Measurements from ENCODE around the gene GCSH. TPM values are rescaled to one million over a fixed set of nuclear protein-coding genes. Genes with fewer than 3 reads are reported as not detected.

The GCSH gene
- total RNA-seq, 1 donor from 2014 or later, result 7.7 TPM

- intact Hi-C loops (cut with micrococcal nuclease), result no loop called here
Observed at GRCh38 chr16:81105946-81106345, 9.8 kb upstream of the GCSH start.

GRCh38 chr16:81101702-81102101, 5.5 kb upstream of the GCSH start:
- intact Hi-C loops (cut with micrococcal nuclease), result no loop called here

GRCh38 chr16:81099958-81100357, 3.8 kb upstream of the GCSH start:
- intact Hi-C loops (cut with micrococcal nuclease), result loop anchor here (5.0 kb wide), 1 partner anchor 1072 kb away; the partner anchor contains the start of gene MPHOSPH6

GRCh38 chr16:81097230-81097629, 1.0 kb upstream of the GCSH start:
- intact Hi-C loops (cut with micrococcal nuclease), result loop anchor here (5.0 kb wide), 1 partner anchor 1075 kb away; the partner anchor contains the start of gene MPHOSPH6

- intact Hi-C loops (cut with micrococcal nuclease), result loop anchor here (1.0 to 5.0 kb wide), 6 partner anchors 20 to 1076 kb away; partner anchors contain the start of genes ATMIN, GAN and MPHOSPH6
Observed at GRCh38 chr16:81096715-81097208, 567 bp upstream of the GCSH start.

GRCh38 chr16:81095653-81095952, 592 bp downstream of the GCSH start:
- intact Hi-C loops (cut with micrococcal nuclease), result loop anchor here (5.0 kb wide), 1 partner anchor 1077 kb away; the partner anchor contains the start of gene MPHOSPH6

GRCh38 chr16:81094771-81095251, 1.4 kb downstream of the GCSH start:
- intact Hi-C loops (cut with micrococcal nuclease), result loop anchor here (5.0 kb wide), 1 partner anchor 1077 kb away; the partner anchor contains the start of gene MPHOSPH6

- intact Hi-C loops (cut with micrococcal nuclease), result no loop called here
Observed at GRCh38 chr16:81088836-81089235, 7.4 kb downstream of the GCSH start.

GRCh38 chr16:81081014-81081413, 15.2 kb downstream of the GCSH start:
- intact Hi-C loops (cut with micrococcal nuclease), result no loop called here

- intact Hi-C loops (cut with micrococcal nuclease), result no loop called here
Observed at GRCh38 chr16:81080233-81080632, 16.0 kb downstream of the GCSH start.

GRCh38 chr16:81077076-81077940, 18.9 kb downstream of the GCSH start, which contains the start of gene C16orf46:
TSS of gene C16orf46 (minus strand) at chr16:81077238. CDS start at chr16:81063955, 13,283 bp downstream.
- intact Hi-C loops (cut with micrococcal nuclease), result loop anchor here (1.0 to 5.0 kb wide), 10 partner anchors 81 to 1477 kb away; partner anchors contain the start of genes CMIP, DYNLRB2, GAN and MAF

- intact Hi-C loops (cut with micrococcal nuclease), result loop anchor here (1.0 to 5.0 kb wide), 15 partner anchors 20 to 1476 kb away; partner anchors contain the start of genes ATMIN, CENPN, CMIP and DYNLRB2
Observed at GRCh38 chr16:81076566-81077075, 19.6 kb downstream of the GCSH start.

- intact Hi-C loops (cut with micrococcal nuclease), result no loop called here
Observed at GRCh38 chr16:81073560-81074330, 22.4 kb downstream of the GCSH start.

GRCh38 chr16:81071805-81072204, 24.4 kb downstream of the GCSH start:
- intact Hi-C loops (cut with micrococcal nuclease), result no loop called here

GRCh38 chr16:81070979-81071378, 25.2 kb downstream of the GCSH start:
- intact Hi-C loops (cut with micrococcal nuclease), result no loop called here

GRCh38 chr16:81069063-81069462, 27.1 kb downstream of the GCSH start:
- intact Hi-C loops (cut with micrococcal nuclease), result no loop called here

- intact Hi-C loops (cut with micrococcal nuclease), result no loop called here
Observed at GRCh38 chr16:81067166-81067565, 29.0 kb downstream of the GCSH start.

GRCh38 chr16:81066681-81067080, 29.5 kb downstream of the GCSH start:
- intact Hi-C loops (cut with micrococcal nuclease), result no loop called here

GRCh38 chr16:81061871-81062608, 34.2 kb downstream of the GCSH start:
- intact Hi-C loops (cut with micrococcal nuclease), result no loop called here

GRCh38 chr16:81061307-81061640, 34.9 kb downstream of the GCSH start:
- intact Hi-C loops (cut with micrococcal nuclease), result no loop called here

Data from T-helper 1 cell treated with Interleukin-12 subunit alpha and Interleukin-12 subunit beta and Interleukin-4 antibody, amounts not matched to agents 30 ng/mL and 1 ng/mL, for 36 hours (primary cell).